Neural cell (in vitro differentiated cells): ENCODE measurements around the gene PDE6A. TPM values are rescaled to one million over a fixed set of nuclear protein-coding genes. Genes with fewer than 3 reads are reported as not detected.

ENCODE experiments used
- H2AFZ ChIP-seq: fragments of 200-600, 300-800 bp; sonication (generic), shearing (Covaris generic); 2 replicates; pipeline ENCODE4 v1.6.0; 2014; ENCODE audit warnings: low read depth, mild to moderate bottlenecking, antibody characterized with exemption, low read length, moderate library complexity
- H3F3A ChIP-seq: fragments of 200-600 bp; shearing (Covaris generic); 2 replicates; pipeline ENCODE4 v1.6.1; 2016; ENCODE audit warnings: mild to moderate bottlenecking, moderate library complexity, mixed read lengths, antibody characterized with exemption, low read length; ENCODE audit not compliant: insufficient read depth, poor library complexity, severe bottlenecking
- H3K27ac ChIP-seq: fragments of 200-600, 300-800 bp; sonication (generic), shearing (Covaris generic); 2 replicates; pipeline ENCODE4 v1.5.1; 2014; ENCODE audit warnings: mild to moderate bottlenecking, low read length, moderate library complexity
- H3K27me3 ChIP-seq: fragments of 300-800, 200-600 bp; sonication (generic), shearing (Covaris generic); 2 replicates; pipeline ENCODE4 v1.6.0; 2014; ENCODE audit warnings: mild to moderate bottlenecking, low read depth, low read length, moderate library complexity; ENCODE audit not compliant: insufficient read depth
- H3K36me3 ChIP-seq: fragments of 300-800, 200-600 bp; sonication (generic), shearing (Covaris generic); 2 replicates; pipeline ENCODE4 v1.5.1; 2014; ENCODE audit warnings: mild to moderate bottlenecking, antibody characterized with exemption, low read length, moderate library complexity; ENCODE audit not compliant: insufficient read depth
- H3K4me2 ChIP-seq: fragments of 300-800, 200-600 bp; sonication (generic), shearing (Covaris generic); 2 replicates; pipeline ENCODE4 v1.6.0; 2014; ENCODE audit warnings: mild to moderate bottlenecking, low read length
- H3K4me3 ChIP-seq: fragments of 300-800, 200-600 bp; sonication (generic), shearing (Covaris generic); 2 replicates; pipeline ENCODE4 v1.5.1; 2014; ENCODE audit warnings: mild to moderate bottlenecking, low read length, moderate library complexity
- H3K79me2 ChIP-seq: fragments of 200-600 bp; shearing (Covaris generic); replicated peaks from 2 replicates; pipeline ENCODE4 v1.6.0; 2014; ENCODE audit warnings: mild to moderate bottlenecking, low read length, moderate library complexity; ENCODE audit not compliant: insufficient read depth
- H3K9ac ChIP-seq: fragments of 300-800, 200-600 bp; sonication (generic), shearing (Covaris generic); 2 replicates; pipeline ENCODE4 v1.6.1; 2016; ENCODE audit warnings: mild to moderate bottlenecking, low read length, mixed read lengths
- H3K9me2 ChIP-seq: fragments of 200-600 bp; shearing (Covaris generic); 2 replicates; pipeline ENCODE4 v1.6.1; 2016; ENCODE audit warnings: mild to moderate bottlenecking, low read length, mixed read lengths; ENCODE audit not compliant: insufficient read depth
- H3K9me3 ChIP-seq: fragments of 200-600, 300-800 bp; sonication (generic), shearing (Covaris generic); 2 replicates; pipeline ENCODE4 v1.6.1; 2016; ENCODE audit warnings: mild to moderate bottlenecking, mixed run types, low read length, moderate library complexity, mixed read lengths
- H4K20me1 ChIP-seq: fragments of 200-600 bp; shearing (Covaris generic); 2 replicates; pipeline ENCODE4 v1.6.1; 2016; ENCODE audit warnings: mild to moderate bottlenecking, mixed run types; ENCODE audit not compliant: insufficient read depth
- EP300 ChIP-seq: fragments of 450-650 bp; conservative IDR thresholded peaks from 2 replicates; pipeline ENCODE4 v1.6.1; 2014; ENCODE audit warnings: antibody characterized with exemption, mild to moderate bottlenecking, moderate library complexity; ENCODE audit not compliant: poor library complexity, severe bottlenecking
- EZH2 ChIP-seq: fragments of 200-600, 300-800 bp; shearing (Covaris generic), sonication (generic); IDR thresholded peaks from 2 replicates; pipeline ENCODE4 v1.6.1; 2014; ENCODE audit warnings: antibody characterized with exemption, low read length, borderline replicate concordance, mild to moderate bottlenecking; ENCODE audit not compliant: insufficient read depth, poor library complexity, severe bottlenecking
- MXI1 ChIP-seq: fragments of 450-650 bp; conservative IDR thresholded peaks from 2 replicates; pipeline ENCODE4 v1.6.1; 2014; ENCODE audit warnings: antibody characterized with exemption, mild to moderate bottlenecking; ENCODE audit not compliant: poor library complexity, severe bottlenecking
- POLR2AphosphoS5 ChIP-seq: IDR thresholded peaks from 2 replicates; pipeline ENCODE4 v1.6.1; 2012
- RAD21 ChIP-seq: fragments of 450-650 bp; conservative IDR thresholded peaks from 2 replicates; pipeline ENCODE4 v1.6.1; 2014; ENCODE audit warnings: antibody characterized with exemption, mild to moderate bottlenecking, moderate library complexity
- SMC3 ChIP-seq: fragments of 450-650 bp; conservative IDR thresholded peaks from 2 replicates; pipeline ENCODE4 v1.6.1; 2014; ENCODE audit warnings: antibody characterized with exemption, mild to moderate bottlenecking, moderate library complexity; ENCODE audit not compliant: poor library complexity
- TAF1 ChIP-seq: IDR thresholded peaks from 2 replicates; pipeline ENCODE4 v1.6.1; 2012; ENCODE audit warnings: low read depth
- polyA plus RNA-seq: library from polyadenylated mRNA; depleted of rRNA; stranded (reverse); fragments of >200 nt; gene quantifications from 2 replicates; pipeline ENCODE4 v1.2.3, GENCODE V29; 2014
- TF ChIP-seq, protein P1 (sequence below): IDR thresholded peaks from 2 replicates; pipeline ENCODE4 v1.6.1; 2012; ENCODE audit warnings: borderline replicate concordance
- TF ChIP-seq, protein P2 (sequence below): fragments of 450-650 bp; IDR thresholded peaks from 2 replicates; pipeline ENCODE4 v1.5.1; 2014; ENCODE audit warnings: antibody characterized with exemption, mild to moderate bottlenecking, moderate library complexity; ENCODE audit not compliant: poor library complexity, severe bottlenecking

Gene PDE6A
- polyA plus RNA-seq, 1 donor from 2014 or later = not detected

DNA sequence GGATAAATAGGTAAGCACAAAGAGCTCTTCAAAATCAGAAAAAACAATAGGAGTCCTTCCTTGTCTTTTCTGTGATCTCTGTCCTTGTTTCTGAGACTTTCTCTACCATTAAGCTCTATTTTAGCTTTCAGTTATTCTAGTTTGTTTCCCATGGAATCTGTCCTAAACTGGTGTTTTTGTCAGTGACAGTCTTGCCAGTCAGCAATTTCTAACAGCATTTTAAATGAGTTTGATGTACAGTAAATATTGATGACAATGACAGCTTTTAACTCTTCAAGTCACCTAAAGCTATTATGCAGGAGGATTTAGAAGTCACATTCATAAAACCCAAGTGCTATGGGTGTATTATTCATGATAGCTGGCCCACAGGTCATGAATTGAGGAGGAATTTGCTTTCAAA lies 37.9 kb upstream of the PDE6A start:
- Histone ChIP-seq H3K36me3 (peaks cover 3% of the 10 kb centered on the region), H3K27me3 (no peaks in the 10 kb centered on the region), H3K4me2 (no peak overlapping the region), H3K9ac (no peak overlapping the region), H4K20me1 (no peaks in the 10 kb centered on the region), H3F3A (no peaks in the 10 kb centered on the region), H2AFZ (no peak overlapping the region), H3K9me2 (no peaks in the 10 kb centered on the region), H3K4me3 (no peak overlapping the region), H3K27ac (no peak overlapping the region), H3K79me2 (no peaks in the 10 kb centered on the region), H3K9me3 (no peaks in the 10 kb centered on the region)
- TF ChIP-seq RAD21 = no peak
- TF ChIP-seq, protein P1, sequence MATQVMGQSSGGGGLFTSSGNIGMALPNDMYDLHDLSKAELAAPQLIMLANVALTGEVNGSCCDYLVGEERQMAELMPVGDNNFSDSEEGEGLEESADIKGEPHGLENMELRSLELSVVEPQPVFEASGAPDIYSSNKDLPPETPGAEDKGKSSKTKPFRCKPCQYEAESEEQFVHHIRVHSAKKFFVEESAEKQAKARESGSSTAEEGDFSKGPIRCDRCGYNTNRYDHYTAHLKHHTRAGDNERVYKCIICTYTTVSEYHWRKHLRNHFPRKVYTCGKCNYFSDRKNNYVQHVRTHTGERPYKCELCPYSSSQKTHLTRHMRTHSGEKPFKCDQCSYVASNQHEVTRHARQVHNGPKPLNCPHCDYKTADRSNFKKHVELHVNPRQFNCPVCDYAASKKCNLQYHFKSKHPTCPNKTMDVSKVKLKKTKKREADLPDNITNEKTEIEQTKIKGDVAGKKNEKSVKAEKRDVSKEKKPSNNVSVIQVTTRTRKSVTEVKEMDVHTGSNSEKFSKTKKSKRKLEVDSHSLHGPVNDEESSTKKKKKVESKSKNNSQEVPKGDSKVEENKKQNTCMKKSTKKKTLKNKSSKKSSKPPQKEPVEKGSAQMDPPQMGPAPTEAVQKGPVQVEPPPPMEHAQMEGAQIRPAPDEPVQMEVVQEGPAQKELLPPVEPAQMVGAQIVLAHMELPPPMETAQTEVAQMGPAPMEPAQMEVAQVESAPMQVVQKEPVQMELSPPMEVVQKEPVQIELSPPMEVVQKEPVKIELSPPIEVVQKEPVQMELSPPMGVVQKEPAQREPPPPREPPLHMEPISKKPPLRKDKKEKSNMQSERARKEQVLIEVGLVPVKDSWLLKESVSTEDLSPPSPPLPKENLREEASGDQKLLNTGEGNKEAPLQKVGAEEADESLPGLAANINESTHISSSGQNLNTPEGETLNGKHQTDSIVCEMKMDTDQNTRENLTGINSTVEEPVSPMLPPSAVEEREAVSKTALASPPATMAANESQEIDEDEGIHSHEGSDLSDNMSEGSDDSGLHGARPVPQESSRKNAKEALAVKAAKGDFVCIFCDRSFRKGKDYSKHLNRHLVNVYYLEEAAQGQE = no peak
- TF ChIP-seq EP300 = no peak
- TF ChIP-seq TAF1 = no peak
- TF ChIP-seq SMC3 = no peak
- TF ChIP-seq, protein P2, sequence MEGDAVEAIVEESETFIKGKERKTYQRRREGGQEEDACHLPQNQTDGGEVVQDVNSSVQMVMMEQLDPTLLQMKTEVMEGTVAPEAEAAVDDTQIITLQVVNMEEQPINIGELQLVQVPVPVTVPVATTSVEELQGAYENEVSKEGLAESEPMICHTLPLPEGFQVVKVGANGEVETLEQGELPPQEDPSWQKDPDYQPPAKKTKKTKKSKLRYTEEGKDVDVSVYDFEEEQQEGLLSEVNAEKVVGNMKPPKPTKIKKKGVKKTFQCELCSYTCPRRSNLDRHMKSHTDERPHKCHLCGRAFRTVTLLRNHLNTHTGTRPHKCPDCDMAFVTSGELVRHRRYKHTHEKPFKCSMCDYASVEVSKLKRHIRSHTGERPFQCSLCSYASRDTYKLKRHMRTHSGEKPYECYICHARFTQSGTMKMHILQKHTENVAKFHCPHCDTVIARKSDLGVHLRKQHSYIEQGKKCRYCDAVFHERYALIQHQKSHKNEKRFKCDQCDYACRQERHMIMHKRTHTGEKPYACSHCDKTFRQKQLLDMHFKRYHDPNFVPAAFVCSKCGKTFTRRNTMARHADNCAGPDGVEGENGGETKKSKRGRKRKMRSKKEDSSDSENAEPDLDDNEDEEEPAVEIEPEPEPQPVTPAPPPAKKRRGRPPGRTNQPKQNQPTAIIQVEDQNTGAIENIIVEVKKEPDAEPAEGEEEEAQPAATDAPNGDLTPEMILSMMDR = no peak
- TF ChIP-seq EZH2 = no peak
- no peak for TF ChIP-seq MXI1
- TF ChIP-seq POLR2AphosphoS5 = no peak

DNA sequence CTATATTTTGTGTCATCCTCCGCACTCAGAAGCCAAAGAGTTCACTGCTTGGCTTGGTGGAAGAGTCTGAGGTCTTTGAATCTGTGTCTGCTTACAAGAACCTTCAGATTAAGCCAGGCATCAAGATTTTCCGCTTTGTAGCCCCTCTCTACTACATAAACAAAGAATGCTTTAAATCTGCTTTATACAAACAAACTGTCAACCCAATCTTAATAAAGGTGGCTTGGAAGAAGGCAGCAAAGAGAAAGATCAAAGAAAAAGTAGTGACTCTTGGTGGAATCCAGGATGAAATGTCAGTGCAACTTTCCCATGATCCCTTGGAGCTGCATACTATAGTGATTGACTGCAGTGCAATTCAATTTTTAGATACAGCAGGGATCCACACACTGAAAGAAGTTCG lies 36.6 kb upstream of the PDE6A start:
- Histone ChIP-seq H3K79me2 (no peaks in the 10 kb centered on the region), H3K9me3 (no peaks in the 10 kb centered on the region), H3K9me2 (no peaks in the 10 kb centered on the region), H3K27ac (no peak overlapping the region), H3K4me3 (no peak overlapping the region), H3K9ac (no peak overlapping the region), H3F3A (no peaks in the 10 kb centered on the region), H2AFZ (no peak overlapping the region), H3K27me3 (no peaks in the 10 kb centered on the region), H3K4me2 (no peak overlapping the region), H4K20me1 (no peaks in the 10 kb centered on the region), H3K36me3 (peaks cover 3% of the 10 kb centered on the region)
- TF ChIP-seq MXI1 (no peak), EP300 (no peak)

DNA sequence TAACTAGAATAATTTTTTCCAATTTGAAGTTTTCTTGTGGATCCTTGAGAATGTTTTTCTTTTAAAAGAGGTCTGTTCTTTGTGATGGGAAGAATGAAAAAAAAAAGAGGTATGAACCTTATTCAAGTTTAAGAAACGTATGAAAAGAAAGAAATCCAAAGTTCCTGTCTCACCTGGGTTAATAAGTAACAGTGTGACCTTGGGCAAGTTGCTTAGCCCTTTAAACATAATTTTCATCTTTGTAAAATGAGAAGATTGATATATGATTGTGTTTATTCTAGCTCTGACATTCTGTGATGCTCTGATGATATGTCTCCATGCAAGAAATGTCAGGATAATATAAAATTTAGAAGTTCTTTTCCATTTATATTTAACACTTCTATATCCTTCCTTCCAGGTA lies 35.3 kb upstream of the PDE6A start:
- Histone ChIP-seq H4K20me1 (no peaks in the 10 kb centered on the region), H3K9me2 (no peaks in the 10 kb centered on the region), H3K4me2 (no peak overlapping the region), H2AFZ (no peak overlapping the region), H3K27ac (no peak overlapping the region), H3K9ac (no peak overlapping the region), H3F3A (no peaks in the 10 kb centered on the region), H3K4me3 (no peak overlapping the region), H3K79me2 (no peaks in the 10 kb centered on the region), H3K27me3 (no peaks in the 10 kb centered on the region), H3K9me3 (no peaks in the 10 kb centered on the region), H3K36me3 (peaks cover 3% of the 10 kb centered on the region)
- TF ChIP-seq POLR2AphosphoS5 (no peak), RAD21 (no peak), EP300 (no peak), TAF1 (no peak), SMC3 (no peak), EZH2 (no peak), MXI1 (no peak)
- TF ChIP-seq, protein P2 = no peak
- TF ChIP-seq, protein P1 = no peak
